LNCAP (cell line): ENCODE measurements around the gene RNF180.

ENCODE experiments used
- CTCF ChIP-seq: fragments of 450-650 bp; IDR thresholded peaks from 2 replicates; pipeline ENCODE4 v1.5.1; 2017; ENCODE audit warnings: mild to moderate bottlenecking

The RNF180 gene

GRCh38 chr5:64181440-64181839 lies 15.8 kb downstream of the RNF180 start:
- TF ChIP-seq CTCF = no peak

GRCh38 chr5:64183956-64184355 lies 18.3 kb downstream of the RNF180 start:
- TF ChIP-seq CTCF = no peak

DNA sequence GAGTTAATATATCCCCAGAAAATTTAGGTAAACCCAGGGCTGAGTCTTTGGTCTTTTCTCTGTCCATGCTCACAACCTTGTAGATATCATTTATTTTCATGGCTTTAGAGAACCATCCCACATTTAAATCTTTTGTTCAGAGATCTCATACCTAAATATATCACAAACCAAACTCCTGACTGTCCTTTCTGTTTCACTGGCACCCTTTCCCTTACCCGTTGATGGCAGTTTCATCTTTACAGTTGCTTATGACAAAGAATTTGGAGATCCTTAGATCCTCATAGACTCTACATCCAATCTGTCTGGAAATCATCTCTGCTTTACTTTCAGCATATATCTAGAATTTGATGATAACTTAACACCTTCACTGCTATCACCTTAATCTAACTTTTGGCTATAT lies 19.2 kb downstream of the RNF180 start:
- TF ChIP-seq CTCF = no peak

GRCh38 chr5:64188776-64189175 lies 23.1 kb downstream of the RNF180 start:
- TF ChIP-seq CTCF = no peak

GRCh38 chr5:64190562-64191306 lies 25.1 kb downstream of the RNF180 start:
- TF ChIP-seq CTCF = no peak

GRCh38 chr5:64195981-64196380 lies 30.3 kb downstream of the RNF180 start:
- no peak for TF ChIP-seq CTCF

GRCh38 chr5:64199425-64199824 lies 33.8 kb downstream of the RNF180 start:
- no peak for TF ChIP-seq CTCF

DNA sequence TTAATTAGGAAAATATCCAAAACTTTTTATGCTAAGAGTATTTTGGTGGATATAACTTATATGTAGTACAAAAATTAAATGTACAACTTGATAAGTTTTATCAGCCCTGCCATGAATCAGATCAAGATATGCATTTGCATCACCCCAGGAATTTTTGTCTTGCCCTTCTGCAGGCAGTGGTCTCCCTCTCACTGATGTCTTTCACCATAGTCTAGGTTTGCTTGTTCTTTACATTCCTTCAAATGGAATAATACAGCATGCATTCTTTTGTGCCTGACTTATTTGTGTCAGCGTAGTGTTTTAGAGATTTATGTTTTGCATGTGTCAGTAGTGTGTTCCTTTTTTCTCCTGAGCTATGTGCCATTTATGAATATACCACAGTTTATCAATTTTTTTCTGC lies 36.4 kb downstream of the RNF180 start:
- TF ChIP-seq CTCF = no peak
